SK-N-SH (cell line): ENCODE measurements around the gene SLC10A2. TPM values are rescaled to one million over a fixed set of nuclear protein-coding genes. Genes with fewer than 3 reads are reported as not detected.

Experiments
- CTCF ChIA-PET: fragments of 300-600, 350-600 bp; formaldehyde crosslinking; extraction: SDS; loops from one replicate; lab custom pipeline; 2021; lab: Yijun Ruan, JAX
- POLR2A ChIA-PET: fragments of 350-600 bp; sonication (Branson Sonifier 250); formaldehyde crosslinking; extraction: SDS; loops from one replicate; lab custom pipeline; 2020; ENCODE audit warnings: antibody characterized with exemption, inconsistent platforms; lab: Yijun Ruan, JAX
- DNase-seq: peaks from one replicate; pipeline ENCODE4 v3.0.0; 2012
- H2AFZ ChIP-seq: fragments of 200-600 bp; sonication (generic); 2 replicates; pipeline ENCODE4 v1.8.1; 2016; ENCODE audit warnings: antibody characterized with exemption, mild to moderate bottlenecking, low read depth
- H3F3A ChIP-seq: fragments of 200-600 bp; sonication (generic); replicated peaks from 2 replicates; pipeline ENCODE3; 2016; ENCODE audit warnings: antibody characterized with exemption, mild to moderate bottlenecking; ENCODE audit not compliant: insufficient read depth
- H3K27ac ChIP-seq, 2 experiments: fragments of 200-500 bp in 1 of 2; fragments of 200-600 bp in 1 of 2; sonication (Bioruptor generic) in 1 of 2; sonication (generic), shearing (Covaris generic) in 1 of 2; 2 replicates each; pipeline versions ENCODE4 v1.5.1 to v1.6.1; 2014 to 2016; ENCODE audit warnings: low read depth in 2 of 2, inconsistent platforms in 1 of 2, low read length in 1 of 2, mild to moderate bottlenecking in 1 of 2, mixed read lengths in 1 of 2
- H3K27me3 ChIP-seq: fragments of 200-600 bp; sonication (generic), shearing (Covaris generic); 2 replicates; pipeline ENCODE4 v1.6.1; 2016; ENCODE audit warnings: mixed run types; ENCODE audit not compliant: insufficient read depth
- H3K36me3 ChIP-seq, 2 experiments: fragments of 200-500 bp in 1 of 2; fragments of 200-600 bp in 1 of 2; sonication (Bioruptor generic) in 1 of 2; sonication (generic) in 1 of 2; replicated peaks in 1 of 2; 2 replicates each; pipeline versions ENCODE3 to v1.5.1; 2014 to 2016; ENCODE audit warnings: low read length in 1 of 2, mild to moderate bottlenecking in 1 of 2; ENCODE audit not compliant: insufficient read depth in 2 of 2, control insufficient read depth in 1 of 2
- H3K4me1 ChIP-seq, 2 experiments: fragments of 200-500 bp in 1 of 2; fragments of 200-600 bp in 1 of 2; sonication (Bioruptor generic) in 1 of 2; sonication (generic), shearing (Covaris generic) in 1 of 2; 2 replicates each; pipeline versions ENCODE4 v1.5.1 to v1.6.1; 2014 to 2016; ENCODE audit warnings: low read depth in 1 of 2, low read length in 1 of 2, mixed run types in 1 of 2; ENCODE audit not compliant: insufficient read depth in 2 of 2, control insufficient read depth in 1 of 2
- H3K4me2 ChIP-seq: fragments of 200-600 bp; sonication (generic), shearing (Covaris generic); 2 replicates; pipeline ENCODE4 v1.6.1; 2017; ENCODE audit warnings: mixed run types
- H3K4me3 ChIP-seq, 2 experiments: fragments of 200-500 bp in 1 of 2; fragments of 200-600 bp in 1 of 2; sonication (Bioruptor generic) in 1 of 2; sonication (generic), shearing (Covaris generic) in 1 of 2; 2 replicates each; pipeline versions ENCODE4 v1.5.1 to v1.8.1; 2014 to 2016; ENCODE audit warnings: low read depth in 2 of 2, inconsistent platforms in 1 of 2, low read length in 1 of 2, mild to moderate bottlenecking in 1 of 2, mixed read lengths in 1 of 2, moderate library complexity in 1 of 2
- H3K79me2 ChIP-seq: fragments of 200-600 bp; sonication (generic); 2 replicates; pipeline ENCODE4 v1.8.1; 2017; ENCODE audit warnings: mild to moderate bottlenecking; ENCODE audit not compliant: insufficient read depth
- H3K9ac ChIP-seq: fragments of 200-600 bp; sonication (generic); 2 replicates; pipeline ENCODE4 v1.6.1; 2017; ENCODE audit warnings: mixed run types
- H3K9me2 ChIP-seq: fragments of 200-600 bp; sonication (generic); 2 replicates; pipeline ENCODE4 v1.6.1; 2017; ENCODE audit warnings: mixed run types
- H3K9me3 ChIP-seq: fragments of 200-600 bp; sonication (generic); 2 replicates; pipeline ENCODE4 v1.6.1; 2017; ENCODE audit warnings: mixed run types, mild to moderate bottlenecking, moderate library complexity
- H4K20me1 ChIP-seq: fragments of 200-600 bp; sonication (generic); 2 replicates; pipeline ENCODE4 v1.6.1; 2017; ENCODE audit warnings: mild to moderate bottlenecking, mixed run types; ENCODE audit not compliant: insufficient read depth
- CTCF ChIP-seq: fragments of 200-600 bp; sonication (generic); IDR thresholded peaks from 2 replicates; pipeline ENCODE4 v1.6.1; 2017; ENCODE audit warnings: antibody characterized with exemption, mild to moderate bottlenecking, moderate library complexity
- EP300 ChIP-seq, 2 experiments: IDR thresholded peaks; 2 replicates each; pipeline versions ENCODE4 v1.4.0 to v1.6.1; 2012; ENCODE audit warnings: borderline replicate concordance in 1 of 2, low read depth in 1 of 2, low read length in 1 of 2
- EZH2phosphoT487 ChIP-seq: fragments of 200-600 bp; sonication (generic); IDR thresholded peaks from 2 replicates; pipeline ENCODE4 v1.6.1; 2017; ENCODE audit warnings: low read depth, mixed run types, mild to moderate bottlenecking, antibody characterized with exemption, moderate library complexity, borderline replicate concordance
- FOSL2 ChIP-seq: IDR thresholded peaks from 2 replicates; pipeline ENCODE4 v1.4.0; 2012; ENCODE audit warnings: low read depth, mild to moderate bottlenecking, moderate library complexity, borderline replicate concordance
- GATA2 ChIP-seq: sonication (generic); formaldehyde crosslinking; IDR thresholded peaks from 2 replicates; pipeline ENCODE4 v1.5.0; 2020; ENCODE audit warnings: mild to moderate bottlenecking, missing genetic modification reagents
- MAX ChIP-seq: IDR thresholded peaks from 2 replicates; pipeline ENCODE4 v1.4.0; 2012; ENCODE audit warnings: low read depth
- MEF2A ChIP-seq: IDR thresholded peaks from 2 replicates; pipeline ENCODE4 v1.4.0; 2012; ENCODE audit warnings: low read depth, borderline replicate concordance
- MXI1 ChIP-seq: IDR thresholded peaks from 2 replicates; pipeline ENCODE4 v1.6.1; 2012; ENCODE audit warnings: mild to moderate bottlenecking, low read depth, low read length, improper control_type of control experiment
- NFIC ChIP-seq: IDR thresholded peaks from 2 replicates; pipeline ENCODE4 v1.4.0; 2012; ENCODE audit warnings: borderline replicate concordance
- PBX3 ChIP-seq: IDR thresholded peaks from 2 replicates; pipeline ENCODE4; 2012
- RAD21 ChIP-seq: IDR thresholded peaks from 2 replicates; pipeline ENCODE4 v1.6.1; 2012; ENCODE audit warnings: mild to moderate bottlenecking, low read length
- RCOR1 ChIP-seq: fragments of 150-350 bp; IDR thresholded peaks from 2 replicates; pipeline ENCODE4 v1.6.1; 2017; ENCODE audit warnings: antibody characterized with exemption, low read length
- REST ChIP-seq: IDR thresholded peaks from 2 replicates; pipeline ENCODE4 v1.6.1; 2012; ENCODE audit warnings: mild to moderate bottlenecking, low read depth, low read length, moderate library complexity
- SMC3 ChIP-seq: IDR thresholded peaks from 2 replicates; pipeline ENCODE4 v1.6.1; 2012; ENCODE audit warnings: low read depth, low read length, improper control_type of control experiment
- TAF1 ChIP-seq: IDR thresholded peaks from 2 replicates; pipeline ENCODE4 v1.6.1; 2012; ENCODE audit warnings: low read depth, mild to moderate bottlenecking, low read length, moderate library complexity, borderline replicate concordance
- TCF12 ChIP-seq: IDR thresholded peaks from 2 replicates; pipeline ENCODE4 v1.4.0; 2012
- USF1 ChIP-seq: IDR thresholded peaks from 2 replicates; pipeline ENCODE4 v1.4.0; 2012; ENCODE audit warnings: low read depth, borderline replicate concordance
- USF2 ChIP-seq: fragments of 150-350 bp; IDR thresholded peaks from 2 replicates; pipeline ENCODE4 v1.6.1; 2017; ENCODE audit warnings: antibody characterized with exemption, low read length, low read depth, borderline replicate concordance
- ZBTB33 ChIP-seq: IDR thresholded peaks from 2 replicates; pipeline ENCODE4 v1.4.0; 2012; ENCODE audit warnings: low read depth, borderline replicate concordance
- WGBS: methylation state at CpG from one replicate; pipeline ENCODE4 v1.1.6; 2017; ENCODE audit warnings: low lambda C conversion rate; 5-methylcytosine and 5-hydroxymethylcytosine counted together
- polyA plus RNA-seq, 3 experiments: library from polyadenylated mRNA; depleted of rRNA; stranded (reverse); fragments of >200 nt; gene quantifications; 2 replicates each; pipeline ENCODE4 v1.2.3, GENCODE V29; 2012

Gene SLC10A2
- polyA plus RNA-seq, 1 of the 3 experiments (the other 2 are of a cell fraction): not detected

- Histone ChIP-seq H3K27ac (no peak overlapping the region), H3K9ac (no peak overlapping the region), H3K4me1 (no peaks in the 10 kb centered on the region), H3K4me2 (no peak overlapping the region), H3F3A (no peaks in the 10 kb centered on the region), H4K20me1 (no peaks in the 10 kb centered on the region), H3K36me3 (no peaks in the 10 kb centered on the region)
- POLR2A ChIA-PET: no interaction called here
- CTCF ChIA-PET: no interaction called here
- DNase-seq: no peak
- TF ChIP-seq MEF2A (no peak), CTCF (no peak), TCF12 (no peak), MXI1 (no peak), EZH2phosphoT487 (no peak), USF1 (no peak), FOSL2 (no peak), PBX3 (no peak), RAD21 (no peak), MAX (no peak), TAF1 (no peak), SMC3 (no peak), ZBTB33 (no peak), RCOR1 (no peak), EP300 (IDR thresholded peaks at IDR 0.05; ENCODE audit: borderline replicate concordance in 1 of 2, low read depth in 1 of 2, low read length in 1 of 2) (no peak), USF2 (no peak), GATA2 (CRISPR knock-in tag) (no peak), NFIC (no peak), REST (no peak)
- TF ChIP-seq, all 33 proteins: peak for 0
- no peaks in the 10 kb centered on the region for H3K9me3 ChIP-seq
- no peak overlapping the region for H3K4me3 ChIP-seq
- no peaks in the 10 kb centered on the region for H3K27me3 ChIP-seq
- WGBS: 7% methylated on average over 2 of the region's 2 CpGs
- no peaks in the 10 kb centered on the region for H3K79me2 ChIP-seq
- no peaks in the 10 kb centered on the region for H3K9me2 ChIP-seq
- no peak overlapping the region for H2AFZ ChIP-seq
Measured at GRCh38 chr13:103055166-103055565, 11.1 kb downstream of the SLC10A2 start.
